SK-N-SH (cell line): Measurements from ENCODE around the gene NXNL2. TPM values are rescaled to one million over a fixed set of nuclear protein-coding genes. Genes with fewer than 3 reads are reported as not detected.

Experiments used
- CTCF ChIA-PET: fragments of 300-600, 350-600 bp; formaldehyde crosslinking; extraction: SDS; loops from one replicate; lab custom pipeline; 2021; lab: Yijun Ruan, JAX
- POLR2A ChIA-PET: fragments of 350-600 bp; sonication (Branson Sonifier 250); formaldehyde crosslinking; extraction: SDS; loops from one replicate; lab custom pipeline; 2020; ENCODE audit warnings: antibody characterized with exemption, inconsistent platforms; lab: Yijun Ruan, JAX
- DNase-seq: peaks from one replicate; pipeline ENCODE4 v3.0.0; 2012
- H2AFZ ChIP-seq: fragments of 200-600 bp; sonication (generic); 2 replicates; pipeline ENCODE4 v1.8.1; 2016; ENCODE audit warnings: antibody characterized with exemption, mild to moderate bottlenecking, low read depth
- H3F3A ChIP-seq: fragments of 200-600 bp; sonication (generic); replicated peaks from 2 replicates; pipeline ENCODE3; 2016; ENCODE audit warnings: antibody characterized with exemption, mild to moderate bottlenecking; ENCODE audit not compliant: insufficient read depth
- H3K27ac ChIP-seq, 2 experiments: fragments of 200-500 bp in 1 of 2; fragments of 200-600 bp in 1 of 2; sonication (Bioruptor generic) in 1 of 2; sonication (generic), shearing (Covaris generic) in 1 of 2; 2 replicates each; pipeline versions ENCODE4 v1.5.1 to v1.6.1; 2014 to 2016; ENCODE audit warnings: low read depth in 2 of 2, inconsistent platforms in 1 of 2, low read length in 1 of 2, mild to moderate bottlenecking in 1 of 2, mixed read lengths in 1 of 2
- H3K27me3 ChIP-seq: fragments of 200-600 bp; sonication (generic), shearing (Covaris generic); 2 replicates; pipeline ENCODE4 v1.6.1; 2016; ENCODE audit warnings: mixed run types; ENCODE audit not compliant: insufficient read depth
- H3K36me3 ChIP-seq, 2 experiments: fragments of 200-500 bp in 1 of 2; fragments of 200-600 bp in 1 of 2; sonication (Bioruptor generic) in 1 of 2; sonication (generic) in 1 of 2; replicated peaks in 1 of 2; 2 replicates each; pipeline versions ENCODE3 to v1.5.1; 2014 to 2016; ENCODE audit warnings: low read length in 1 of 2, mild to moderate bottlenecking in 1 of 2; ENCODE audit not compliant: insufficient read depth in 2 of 2, control insufficient read depth in 1 of 2
- H3K4me1 ChIP-seq, 2 experiments: fragments of 200-500 bp in 1 of 2; fragments of 200-600 bp in 1 of 2; sonication (Bioruptor generic) in 1 of 2; sonication (generic), shearing (Covaris generic) in 1 of 2; 2 replicates each; pipeline versions ENCODE4 v1.5.1 to v1.6.1; 2014 to 2016; ENCODE audit warnings: low read depth in 1 of 2, low read length in 1 of 2, mixed run types in 1 of 2; ENCODE audit not compliant: insufficient read depth in 2 of 2, control insufficient read depth in 1 of 2
- H3K4me2 ChIP-seq: fragments of 200-600 bp; sonication (generic), shearing (Covaris generic); 2 replicates; pipeline ENCODE4 v1.6.1; 2017; ENCODE audit warnings: mixed run types
- H3K4me3 ChIP-seq, 2 experiments: fragments of 200-500 bp in 1 of 2; fragments of 200-600 bp in 1 of 2; sonication (Bioruptor generic) in 1 of 2; sonication (generic), shearing (Covaris generic) in 1 of 2; 2 replicates each; pipeline versions ENCODE4 v1.5.1 to v1.8.1; 2014 to 2016; ENCODE audit warnings: low read depth in 2 of 2, inconsistent platforms in 1 of 2, low read length in 1 of 2, mild to moderate bottlenecking in 1 of 2, mixed read lengths in 1 of 2, moderate library complexity in 1 of 2
- H3K79me2 ChIP-seq: fragments of 200-600 bp; sonication (generic); 2 replicates; pipeline ENCODE4 v1.8.1; 2017; ENCODE audit warnings: mild to moderate bottlenecking; ENCODE audit not compliant: insufficient read depth
- H3K9ac ChIP-seq: fragments of 200-600 bp; sonication (generic); 2 replicates; pipeline ENCODE4 v1.6.1; 2017; ENCODE audit warnings: mixed run types
- H3K9me2 ChIP-seq: fragments of 200-600 bp; sonication (generic); 2 replicates; pipeline ENCODE4 v1.6.1; 2017; ENCODE audit warnings: mixed run types
- H3K9me3 ChIP-seq: fragments of 200-600 bp; sonication (generic); 2 replicates; pipeline ENCODE4 v1.6.1; 2017; ENCODE audit warnings: mixed run types, mild to moderate bottlenecking, moderate library complexity
- H4K20me1 ChIP-seq: fragments of 200-600 bp; sonication (generic); 2 replicates; pipeline ENCODE4 v1.6.1; 2017; ENCODE audit warnings: mild to moderate bottlenecking, mixed run types; ENCODE audit not compliant: insufficient read depth
- CHD2 ChIP-seq: fragments of 150-350 bp; IDR thresholded peaks from 2 replicates; pipeline ENCODE4 v1.6.1; 2018; ENCODE audit warnings: low read length; ENCODE audit not compliant: partially characterized antibody
- EP300 ChIP-seq, 2 experiments: IDR thresholded peaks; 2 replicates each; pipeline versions ENCODE4 v1.4.0 to v1.6.1; 2012; ENCODE audit warnings: borderline replicate concordance in 1 of 2, low read depth in 1 of 2, low read length in 1 of 2
- EZH2phosphoT487 ChIP-seq: fragments of 200-600 bp; sonication (generic); IDR thresholded peaks from 2 replicates; pipeline ENCODE4 v1.6.1; 2017; ENCODE audit warnings: low read depth, mixed run types, mild to moderate bottlenecking, antibody characterized with exemption, moderate library complexity, borderline replicate concordance
- FOXM1 ChIP-seq: IDR thresholded peaks from 2 replicates; pipeline ENCODE4 v1.4.0; 2012; ENCODE audit warnings: low read depth, mild to moderate bottlenecking
- GABPA ChIP-seq: IDR thresholded peaks from 2 replicates; pipeline ENCODE4 v1.4.0; 2012; ENCODE audit warnings: low read depth, mild to moderate bottlenecking
- JUND ChIP-seq: IDR thresholded peaks from 2 replicates; pipeline ENCODE4 v1.4.0; 2012
- MEF2A ChIP-seq: IDR thresholded peaks from 2 replicates; pipeline ENCODE4 v1.4.0; 2012; ENCODE audit warnings: low read depth, borderline replicate concordance
- MXI1 ChIP-seq: IDR thresholded peaks from 2 replicates; pipeline ENCODE4 v1.6.1; 2012; ENCODE audit warnings: mild to moderate bottlenecking, low read depth, low read length, improper control_type of control experiment
- NRF1 ChIP-seq: IDR thresholded peaks from 2 replicates; pipeline ENCODE4 v1.6.1; 2012; ENCODE audit warnings: low read depth, mild to moderate bottlenecking, low read length
- PBX3 ChIP-seq: IDR thresholded peaks from 2 replicates; pipeline ENCODE4; 2012
- RXRA ChIP-seq: IDR thresholded peaks from 2 replicates; pipeline ENCODE4 v1.4.0; 2012; ENCODE audit warnings: low read depth, mild to moderate bottlenecking, borderline replicate concordance
- SIN3A ChIP-seq: IDR thresholded peaks from 2 replicates; pipeline ENCODE4 v1.6.1; 2012; ENCODE audit warnings: low read depth, mild to moderate bottlenecking, low read length, moderate library complexity, borderline replicate concordance
- TAF1 ChIP-seq: IDR thresholded peaks from 2 replicates; pipeline ENCODE4 v1.6.1; 2012; ENCODE audit warnings: low read depth, mild to moderate bottlenecking, low read length, moderate library complexity, borderline replicate concordance
- TCF12 ChIP-seq: IDR thresholded peaks from 2 replicates; pipeline ENCODE4 v1.4.0; 2012
- TEAD4 ChIP-seq: IDR thresholded peaks from 2 replicates; pipeline ENCODE4 v1.4.0; 2012; ENCODE audit warnings: mild to moderate bottlenecking, borderline replicate concordance; ENCODE audit not compliant: insufficient read depth
- YY1 ChIP-seq: IDR thresholded peaks from 2 replicates; pipeline ENCODE4 v1.4.0; 2012; ENCODE audit warnings: low read depth, mild to moderate bottlenecking
- ZBTB33 ChIP-seq: IDR thresholded peaks from 2 replicates; pipeline ENCODE4 v1.4.0; 2012; ENCODE audit warnings: low read depth, borderline replicate concordance
- WGBS: methylation state at CpG from one replicate; pipeline ENCODE4 v1.1.6; 2017; ENCODE audit warnings: low lambda C conversion rate; 5-methylcytosine and 5-hydroxymethylcytosine counted together
- polyA plus RNA-seq, 3 experiments: library from polyadenylated mRNA; depleted of rRNA; stranded (reverse); fragments of >200 nt; gene quantifications; 2 replicates each; pipeline ENCODE4 v1.2.3, GENCODE V29; 2012

NXNL2 gene
- polyA plus RNA-seq, 1 of the 3 experiments (the other 2 are of a cell fraction) = 3.1 TPM

GRCh38 chr9:88544245-88544644 lies 9.3 kb downstream of the NXNL2 start:
- H3K4me2 ChIP-seq = no peak overlapping the region
- H3K27ac ChIP-seq = no peak overlapping the region
- H4K20me1 ChIP-seq = no peaks in the 10 kb centered on the region
- POLR2A ChIA-PET = no interaction called here
- no peaks in the 10 kb centered on the region for H3K9me3 ChIP-seq
- no peak overlapping the region for H3K4me3 ChIP-seq
- H3K9me2 ChIP-seq = no peaks in the 10 kb centered on the region
- H3K36me3 ChIP-seq = no peaks in the 10 kb centered on the region
- H2AFZ ChIP-seq = no peak overlapping the region
- CTCF ChIA-PET = interaction anchor here (0.7 kb wide), 1 partner anchor 162 kb away, joined by 3 read pairs; no protein-coding TSS in a partner anchor
- DNase-seq = no peak
- no peaks in the 10 kb centered on the region for H3K27me3 ChIP-seq
- no peak overlapping the region for H3K9ac ChIP-seq
- no peaks in the 10 kb centered on the region for H3F3A ChIP-seq
- WGBS = 50% methylated on average over 4 of the region's 11 CpGs
- no peaks in the 10 kb centered on the region for H3K4me1 ChIP-seq
- no peaks in the 10 kb centered on the region; the same call in 1 of the 2 replicates for H3K79me2 ChIP-seq
- TF ChIP-seq TEAD4 = no peak
- TF ChIP-seq MXI1 = no peak
- TF ChIP-seq TCF12 = no peak
- TF ChIP-seq TAF1 = no peak
- TF ChIP-seq RXRA = no peak
- no peak for TF ChIP-seq YY1
- TF ChIP-seq EZH2phosphoT487 = no peak
- TF ChIP-seq GABPA = no peak
- no peak for TF ChIP-seq CHD2
- no peak for TF ChIP-seq MEF2A
- no peak for TF ChIP-seq JUND
- no peak for TF ChIP-seq PBX3
- no peak for TF ChIP-seq ZBTB33
- no peak for TF ChIP-seq FOXM1
- TF ChIP-seq EP300 (IDR thresholded peaks at IDR 0.05; ENCODE audit: borderline replicate concordance in 1 of 2, low read depth in 1 of 2, low read length in 1 of 2) = no peak
- no peak for TF ChIP-seq SIN3A
- no peak for TF ChIP-seq NRF1
